Measurements from ENCODE around the gene TNNC2.

- TF ChIP-seq CTCF (IDR thresholded peaks at IDR 0.05; ENCODE audit: low read depth, low read length) (no peak), MYC (IDR thresholded peaks at IDR 0.05; ENCODE audit: low read depth, low read length) (no peak), POLR2A (IDR thresholded peaks at IDR 0.05; ENCODE audit: extremely low read depth, insufficient read length) (no peak)
These were observed 5.2 kb downstream of the TNNC2 start for GRCh38 chr20:45821947-45822346.
